HEK293T (cell line): ENCODE measurements around the gene KIF12.

Experiments
- BHLHE40 ChIP-seq: fragments of 450-650 bp; IDR thresholded peaks from 2 replicates; pipeline ENCODE4 v1.6.1; 2016; ENCODE audit warnings: mild to moderate bottlenecking, moderate library complexity, borderline replicate concordance
- CTBP1 ChIP-seq: fragments of 450-650 bp; IDR thresholded peaks from 2 replicates; pipeline ENCODE4 v1.6.1; 2016; ENCODE audit warnings: borderline replicate concordance
- FOXK2 ChIP-seq: fragments of 450-650 bp; IDR thresholded peaks from 2 replicates; pipeline ENCODE4 v1.6.1; 2016; ENCODE audit warnings: mild to moderate bottlenecking
- HDGF ChIP-seq: fragments of 450-650 bp; IDR thresholded peaks from 2 replicates; pipeline ENCODE4 v1.6.1; 2017; ENCODE audit warnings: antibody characterized with exemption, borderline replicate concordance
- L3MBTL2 ChIP-seq: fragments of 450-650 bp; conservative IDR thresholded peaks from 2 replicates; pipeline ENCODE4 v1.6.1; 2016; ENCODE audit warnings: mild to moderate bottlenecking
- NFRKB ChIP-seq: fragments of 450-650 bp; IDR thresholded peaks from 2 replicates; pipeline ENCODE4 v1.6.1; 2016; ENCODE audit warnings: mild to moderate bottlenecking, moderate library complexity
- SP1 ChIP-seq: fragments of 450-650 bp; IDR thresholded peaks from 2 replicates; pipeline ENCODE4 v1.6.1; 2017
- SUZ12 ChIP-seq: fragments of 450-650 bp; IDR thresholded peaks from 2 replicates; pipeline ENCODE4 v1.6.1; 2016; ENCODE audit warnings: mild to moderate bottlenecking
- TARDBP ChIP-seq: fragments of 450-650 bp; IDR thresholded peaks from 2 replicates; pipeline ENCODE4 v1.6.1; 2016
- ZNF384 ChIP-seq: fragments of 450-650 bp; IDR thresholded peaks from 2 replicates; pipeline ENCODE4 v1.6.1; 2016

DNA sequence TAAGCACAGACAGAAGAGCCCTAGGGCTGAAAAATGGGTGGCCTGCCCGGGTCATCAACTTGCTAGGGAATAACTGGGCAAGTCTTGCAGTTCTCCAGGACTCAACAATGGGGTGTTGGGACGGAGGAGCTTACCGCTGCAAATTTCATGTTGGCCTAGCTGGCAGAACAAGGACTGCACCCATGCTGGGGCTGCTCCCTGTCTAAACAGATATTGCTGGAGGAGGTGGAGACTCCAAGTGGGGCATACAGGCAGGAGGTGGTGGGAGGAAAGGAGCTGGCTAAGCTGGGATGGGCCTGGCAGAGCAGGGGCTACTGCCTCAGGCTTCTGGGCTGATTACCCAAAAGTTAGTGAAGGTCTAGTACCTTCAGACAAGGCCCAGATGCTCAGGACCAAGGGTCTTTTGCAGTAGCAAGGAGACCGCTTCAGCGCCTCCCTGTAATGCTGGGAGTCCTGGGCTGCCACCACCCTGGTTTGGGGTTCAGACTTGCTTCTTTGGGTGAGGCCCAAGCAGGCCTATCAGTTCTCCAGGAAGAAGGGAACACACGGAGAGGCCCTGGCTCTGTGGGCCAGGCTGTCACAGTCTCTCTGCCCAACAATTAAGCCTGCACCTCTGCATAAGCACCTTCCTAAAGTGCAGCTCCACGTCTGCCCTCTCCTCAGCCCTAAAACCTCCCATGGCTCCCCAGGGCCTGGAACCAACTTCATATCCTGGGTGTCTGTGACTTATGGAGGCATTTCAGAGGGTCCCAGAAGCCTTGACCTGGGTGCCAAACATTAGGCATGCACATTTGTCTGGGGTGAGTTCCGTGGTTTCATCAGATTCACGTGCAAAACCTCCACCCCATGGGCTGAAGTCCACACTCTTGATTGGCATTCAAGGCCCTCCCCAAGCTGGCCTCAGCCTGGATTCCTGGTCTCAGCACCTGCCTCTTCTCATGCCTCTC is 24.2 kb upstream of the KIF12 start:
- no peak for TF ChIP-seq TARDBP
- no peak for TF ChIP-seq NFRKB
- no peak for TF ChIP-seq ZNF384
- TF ChIP-seq HDGF = no peak
- no peak for TF ChIP-seq L3MBTL2
- no peak for TF ChIP-seq CTBP1
- TF ChIP-seq FOXK2 = no peak
- TF ChIP-seq SUZ12 = no peak
- TF ChIP-seq SP1 = no peak
- TF ChIP-seq BHLHE40 = no peak
